Sigmoid colon (tissue), 4 donors: ENCODE data around the gene FNIP2.

Source experiments
- CTCF ChIP-seq, 4 experiments: fragments of 450-650 bp in 3 of 4; fragments of 200-600 bp in 1 of 4; IDR thresholded peaks; one replicate each; pipeline ENCODE4 v1.5.1; 2016 to 2019; ENCODE audit warnings: antibody characterized with exemption in 4 of 4, mild to moderate bottlenecking in 3 of 4, moderate library complexity in 2 of 4
- EP300 ChIP-seq, 4 donors: sonication (generic); formaldehyde crosslinking; IDR thresholded peaks; one replicate each; pipeline ENCODE4 v1.6.1; 2017; ENCODE audit warnings: antibody characterized with exemption in 4 of 4
- POLR2A ChIP-seq, 2 donors: fragments of 450-650 bp; IDR thresholded peaks; one replicate each; pipeline ENCODE4 v1.6.1; 2016; ENCODE audit warnings: antibody characterized with exemption in 2 of 2, mild to moderate bottlenecking in 2 of 2, moderate library complexity in 2 of 2
- POLR2AphosphoS5 ChIP-seq, 4 donors: sonication (generic); formaldehyde crosslinking; IDR thresholded peaks; one replicate each; pipeline ENCODE4 v1.6.1; 2017; ENCODE audit warnings: antibody characterized with exemption in 4 of 4

GRCh38 chr4:158914218-158914617 is 145.4 kb downstream of the FNIP2 start:
- TF ChIP-seq CTCF (IDR thresholded peaks at IDR 0.05) (no peak), EP300 (IDR thresholded peaks at IDR 0.05) (no peak), POLR2A (IDR thresholded peaks at IDR 0.05) (no peak), POLR2AphosphoS5 (IDR thresholded peaks at IDR 0.05) (peak in 2 of 4 donors; percentile 13 to 21)
